GM21717 (cell line): ENCODE results near the gene SNRK.
"Not testable (repeated sequence)": the region's sequence is repeated elsewhere in the genome, so short reads cannot be mapped to it uniquely, and the experiment has no call there.

Experiments
- ATAC-seq: cut with Tn5 transposase; IDR thresholded peaks from one replicate; pipeline ENCODE4 v1.9.1; 2021; ENCODE audit warnings: mild to moderate bottlenecking, moderate library complexity; ENCODE audit not compliant: unreplicated experiment

SNRK gene

DNA sequence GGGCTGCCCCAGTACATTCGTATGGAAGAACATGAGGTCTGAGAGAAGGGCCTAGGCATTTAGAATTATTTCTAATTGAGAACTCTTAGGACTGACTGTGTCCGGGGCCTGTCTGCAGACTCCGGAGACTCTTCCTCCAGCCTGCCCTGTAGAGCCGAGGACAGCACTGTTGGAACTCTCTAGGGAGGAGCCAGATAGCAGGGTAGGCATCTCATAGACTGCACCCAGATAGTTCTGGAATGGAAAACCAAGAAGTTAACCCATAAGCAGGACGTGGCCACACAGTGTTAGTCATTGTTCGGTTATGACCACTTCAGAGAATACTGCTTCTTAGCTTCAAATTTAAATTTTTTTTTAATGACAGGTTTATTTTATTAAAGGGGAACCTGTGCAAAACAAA lies 59.5 kb downstream of the SNRK start:
- no peak for ATAC-seq

DNA sequence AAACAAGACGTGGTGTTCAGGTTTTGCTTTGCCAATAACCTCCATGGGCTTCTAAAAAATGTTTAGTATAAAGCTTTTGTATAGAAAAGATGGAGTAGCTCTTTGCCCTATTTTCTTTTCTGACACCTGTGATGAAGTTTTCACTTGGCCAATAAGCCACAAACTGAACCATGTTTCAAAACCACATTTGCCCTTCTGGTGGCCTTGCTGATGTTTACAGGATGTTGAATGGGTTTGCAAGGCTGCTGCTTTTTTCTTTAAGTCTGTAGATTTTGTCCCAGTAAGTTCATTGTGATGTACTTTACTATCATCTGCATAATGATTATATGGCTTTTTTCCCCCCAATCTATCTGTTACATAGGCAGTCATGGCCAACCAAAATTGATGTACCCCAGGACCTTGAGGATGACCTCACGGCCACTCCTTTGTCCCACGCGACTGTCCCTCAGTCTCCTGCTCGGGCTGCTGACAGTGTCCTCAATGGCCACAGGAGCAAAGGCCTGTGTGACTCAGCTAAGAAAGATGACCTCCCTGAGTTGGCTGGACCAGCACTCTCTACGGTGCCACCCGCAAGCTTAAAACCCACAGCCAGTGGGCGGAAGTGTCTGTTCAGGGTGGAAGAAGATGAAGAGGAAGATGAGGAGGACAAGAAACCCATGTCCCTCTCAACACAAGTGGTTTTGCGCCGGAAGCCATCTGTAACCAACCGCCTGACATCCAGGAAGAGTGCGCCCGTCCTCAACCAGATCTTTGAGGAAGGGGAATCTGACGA lies 60.8 kb downstream of the SNRK start:
- no peak for ATAC-seq

DNA sequence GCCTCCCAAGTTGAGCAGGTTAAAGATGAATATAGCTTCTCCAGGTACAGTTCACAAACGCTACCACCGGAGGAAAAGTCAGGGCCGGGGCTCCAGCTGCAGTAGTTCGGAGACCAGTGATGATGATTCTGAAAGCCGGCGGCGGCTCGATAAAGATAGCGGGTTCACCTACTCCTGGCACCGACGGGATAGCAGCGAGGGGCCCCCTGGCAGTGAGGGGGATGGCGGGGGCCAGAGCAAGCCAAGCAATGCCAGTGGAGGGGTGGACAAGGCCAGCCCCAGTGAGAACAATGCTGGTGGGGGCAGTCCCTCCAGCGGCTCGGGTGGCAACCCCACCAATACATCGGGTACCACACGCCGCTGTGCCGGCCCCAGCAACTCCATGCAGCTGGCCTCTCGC lies 61.4 kb downstream of the SNRK start:
- no peak for ATAC-seq

DNA sequence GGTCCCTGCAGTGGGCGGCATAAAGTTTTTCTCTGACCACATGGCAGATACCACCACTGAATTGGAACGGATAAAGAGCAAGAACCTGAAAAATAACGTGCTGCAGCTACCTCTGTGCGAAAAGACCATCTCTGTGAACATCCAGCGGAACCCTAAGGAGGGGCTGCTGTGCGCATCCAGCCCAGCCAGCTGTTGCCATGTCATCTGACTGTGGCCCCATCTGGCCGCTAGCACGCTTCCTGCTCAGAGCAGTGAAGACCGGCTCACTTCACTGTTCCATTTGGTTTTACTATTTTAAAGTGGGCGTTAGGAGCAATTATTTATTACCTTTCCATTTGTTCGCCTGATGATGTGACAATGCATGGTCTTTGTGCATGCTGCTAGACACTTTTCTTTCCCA lies 62.0 kb downstream of the SNRK start:
- no peak for ATAC-seq

DNA sequence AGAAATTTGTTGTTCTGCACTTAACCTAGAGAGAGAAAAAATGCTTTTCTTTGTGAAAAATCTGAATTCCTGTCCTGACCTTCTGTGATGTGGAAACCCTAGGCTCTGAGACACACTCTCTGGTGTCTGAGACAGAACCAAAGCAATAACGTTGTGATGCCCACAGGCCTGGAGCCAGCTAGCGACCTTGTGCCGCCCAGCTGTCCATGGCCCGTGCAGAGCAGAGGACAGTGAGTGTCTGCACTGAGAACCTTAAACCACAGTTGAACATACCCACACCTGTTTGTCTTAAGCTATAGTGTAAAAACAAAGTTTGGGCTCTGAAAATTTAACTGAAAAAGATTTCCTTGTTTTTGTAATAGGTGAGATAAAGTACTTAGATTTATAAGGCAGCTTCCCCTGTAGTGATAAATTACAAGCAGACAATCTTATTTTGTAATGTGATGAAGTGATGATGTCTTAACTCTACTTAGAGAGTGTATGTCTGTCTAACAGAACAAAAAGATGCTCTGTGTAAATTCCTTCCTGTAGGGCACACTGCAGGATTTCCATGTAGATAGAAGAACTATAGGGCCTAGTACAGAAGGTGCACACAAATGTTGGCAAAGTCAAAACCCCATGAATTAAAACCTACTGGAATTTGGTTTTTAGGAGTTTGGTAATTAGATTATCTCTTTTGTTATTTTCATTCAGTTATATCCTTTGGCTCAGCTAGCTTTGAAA lies 62.7 kb downstream of the SNRK start:
- no peak for ATAC-seq

DNA sequence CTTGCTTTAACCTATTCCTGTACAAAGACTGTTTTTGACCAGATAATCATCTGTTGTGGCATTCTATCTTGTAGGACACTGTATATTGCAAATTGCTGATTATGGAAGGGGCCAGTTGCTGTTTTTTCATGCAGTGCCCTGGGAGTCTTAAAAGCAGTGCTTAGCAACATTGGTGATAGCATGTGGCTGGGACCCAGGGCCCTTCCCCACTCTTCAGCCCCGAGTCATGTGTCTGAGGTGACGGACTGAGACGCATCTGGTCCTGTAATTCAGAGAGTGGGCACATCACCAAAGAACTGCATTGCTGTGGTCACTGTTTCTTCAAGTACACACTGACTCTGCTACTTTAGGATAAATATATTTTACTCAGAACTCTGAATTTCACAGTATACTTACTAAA lies 63.4 kb downstream of the SNRK start:
- no peak for ATAC-seq

DNA sequence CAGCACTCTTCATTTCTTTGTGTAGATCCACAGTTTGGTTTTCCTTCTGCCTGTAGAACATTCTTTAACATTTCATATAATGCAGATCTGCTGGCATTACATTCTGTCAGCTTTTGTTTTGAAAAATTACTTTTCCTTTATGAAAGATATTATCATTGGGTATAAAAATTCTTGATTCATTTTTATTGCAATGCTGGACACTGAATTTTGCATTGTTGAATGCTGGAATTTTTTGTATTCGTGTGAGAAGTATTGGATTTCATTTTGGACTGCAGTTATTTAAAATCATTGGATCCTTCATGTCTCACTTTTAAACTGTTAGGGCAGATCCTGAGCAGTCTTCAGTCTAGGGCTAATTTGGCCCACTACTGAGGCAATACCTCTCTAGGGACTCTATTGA lies 67.1 kb downstream of the SNRK start:
- no peak for ATAC-seq

DNA sequence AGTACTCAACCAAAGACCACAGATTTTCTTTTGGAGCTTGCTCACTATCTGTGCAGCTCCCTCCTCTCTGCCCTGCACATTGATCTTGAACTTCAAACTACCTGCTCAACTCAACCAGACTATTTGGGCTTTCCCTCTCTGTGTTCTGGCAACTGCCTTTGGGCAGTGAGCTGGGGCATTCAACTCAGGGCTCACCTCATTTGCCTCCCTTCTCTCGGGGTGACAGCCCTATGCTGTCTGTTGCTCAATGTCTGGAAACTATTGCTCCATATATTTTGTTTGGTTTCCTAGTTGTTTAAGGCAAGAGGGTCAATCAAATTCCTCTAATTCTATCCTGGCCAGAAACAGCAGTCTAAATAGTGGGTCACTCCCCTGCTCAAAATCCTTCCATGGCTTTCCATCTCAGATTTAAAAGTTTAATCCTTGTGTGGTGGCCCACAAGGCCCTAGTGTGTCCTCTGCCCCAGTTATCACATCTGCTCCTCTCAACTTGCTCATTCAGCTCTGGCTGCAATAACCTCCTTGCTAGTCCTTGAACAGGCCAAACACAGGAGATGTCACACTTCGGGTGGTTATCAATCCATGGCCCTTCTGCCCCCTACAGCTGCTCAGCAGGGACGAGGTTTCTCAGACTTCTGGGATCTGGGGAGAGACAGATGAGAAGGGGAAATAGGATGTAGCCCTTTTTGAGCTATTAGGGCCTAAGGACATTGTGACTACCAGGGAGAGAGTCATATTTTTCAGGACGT lies 67.8 kb downstream of the SNRK start:
- no peak for ATAC-seq

DNA sequence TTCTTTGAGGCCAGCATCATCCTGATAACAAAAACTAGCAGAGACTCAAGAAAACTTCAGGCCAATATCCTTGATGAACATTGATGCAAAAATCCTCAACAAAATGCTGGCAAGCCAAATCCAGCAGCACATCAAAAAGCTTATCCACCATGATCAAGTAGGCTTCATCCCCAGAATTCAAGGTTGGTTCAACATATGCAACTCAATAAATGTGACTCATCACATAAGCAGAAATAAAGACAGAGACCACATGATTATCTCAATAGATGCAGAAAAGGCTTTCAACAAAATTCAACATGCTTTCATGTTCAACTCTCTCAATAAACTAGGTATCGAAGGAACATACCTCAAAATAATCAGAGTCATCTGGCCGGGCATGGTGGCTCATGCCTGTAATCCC lies 69.7 kb downstream of the SNRK start:
- not testable (repeated sequence) for ATAC-seq

DNA sequence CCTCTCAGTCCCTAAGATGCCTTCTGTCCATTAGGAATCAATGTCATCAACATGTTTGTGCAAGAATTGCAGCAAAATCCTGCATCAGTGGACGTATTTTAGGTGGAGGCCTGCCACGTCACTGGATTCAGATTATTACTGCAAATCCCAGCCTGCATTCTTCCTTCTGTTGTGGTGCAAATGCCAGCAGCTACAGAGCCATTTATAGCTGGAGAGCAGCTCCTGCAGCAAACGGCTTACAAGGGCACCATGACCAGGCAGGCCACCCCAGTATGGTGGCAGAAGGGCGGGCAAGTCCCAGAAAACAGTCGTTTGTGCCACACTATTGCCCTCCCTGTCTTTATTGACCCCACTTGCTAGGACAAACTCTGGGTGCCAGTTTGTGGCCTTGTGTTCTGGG lies 74.7 kb downstream of the SNRK start:
- no peak for ATAC-seq

DNA sequence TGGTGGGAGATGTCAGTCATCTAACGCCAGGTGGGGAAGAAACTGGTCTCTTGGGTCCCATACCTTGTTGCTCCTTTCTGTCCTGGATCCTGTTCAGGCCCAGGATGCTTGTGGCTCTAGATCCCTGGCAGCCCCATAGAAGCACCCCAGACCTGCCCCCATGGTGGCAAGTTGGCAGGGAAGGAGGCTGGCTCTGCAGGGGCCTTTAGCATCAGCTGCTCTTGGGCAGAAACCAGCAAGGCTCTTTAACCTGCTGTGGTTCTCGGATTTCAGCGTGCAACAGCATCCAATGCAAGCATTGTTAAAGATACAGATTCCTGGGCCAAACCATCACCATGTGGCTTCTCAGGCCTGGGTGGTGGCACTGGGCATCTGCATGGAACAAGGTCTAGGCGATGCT lies 75.8 kb downstream of the SNRK start:
- no peak for ATAC-seq

DNA sequence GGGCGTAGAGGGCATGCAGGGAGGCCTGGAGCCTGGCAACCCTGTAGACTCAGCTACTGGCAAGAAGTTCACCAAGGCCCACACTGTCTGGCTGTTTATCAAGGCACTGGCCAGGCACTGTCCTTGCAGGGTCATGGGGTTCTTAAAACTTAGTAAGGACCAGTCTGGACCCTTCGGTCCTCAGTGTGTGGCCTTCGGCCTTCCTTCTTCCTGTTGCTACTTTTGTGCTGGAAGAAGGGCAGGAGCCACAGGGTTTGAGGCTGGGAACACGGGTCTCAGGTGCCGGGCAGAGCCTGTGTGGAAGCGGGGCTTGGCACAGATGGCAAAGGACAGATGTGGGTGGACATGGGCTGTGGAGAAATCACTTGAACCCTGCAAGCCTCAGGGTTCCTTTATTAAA lies 76.6 kb downstream of the SNRK start:
- ATAC-seq, result no peak

DNA sequence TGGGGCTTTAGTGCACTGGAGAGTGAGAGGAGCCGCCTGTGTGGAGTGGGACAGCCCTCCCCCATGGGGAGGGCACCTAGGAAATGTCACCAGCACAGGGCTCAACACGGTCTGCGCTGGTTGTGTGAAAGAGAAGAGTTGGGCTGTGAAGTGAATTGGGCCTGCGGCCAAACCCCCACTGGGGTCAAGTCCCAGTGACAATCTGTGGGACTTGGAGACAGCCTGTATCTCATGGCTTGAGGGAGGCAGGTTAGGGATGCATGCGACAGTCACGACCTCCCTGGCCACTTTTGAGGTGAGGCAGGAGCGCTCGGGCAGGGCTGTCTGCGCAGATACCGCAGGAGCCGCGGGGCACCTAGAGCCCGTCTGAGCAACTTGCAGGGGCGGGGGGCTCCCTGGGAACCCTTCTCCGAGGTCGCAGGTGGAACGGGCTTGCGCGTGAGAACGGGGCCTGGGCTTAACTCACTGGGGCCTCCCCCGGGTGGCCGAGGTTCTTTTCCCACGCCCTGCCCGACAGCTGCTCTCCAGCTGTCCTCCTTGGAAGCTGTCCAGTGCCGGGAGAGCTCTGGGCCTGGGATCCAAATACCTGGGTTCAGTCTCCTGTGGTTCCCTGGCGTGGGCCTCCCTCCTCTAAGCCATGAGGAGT lies 77.4 kb downstream of the SNRK start:
- no peak for ATAC-seq

DNA sequence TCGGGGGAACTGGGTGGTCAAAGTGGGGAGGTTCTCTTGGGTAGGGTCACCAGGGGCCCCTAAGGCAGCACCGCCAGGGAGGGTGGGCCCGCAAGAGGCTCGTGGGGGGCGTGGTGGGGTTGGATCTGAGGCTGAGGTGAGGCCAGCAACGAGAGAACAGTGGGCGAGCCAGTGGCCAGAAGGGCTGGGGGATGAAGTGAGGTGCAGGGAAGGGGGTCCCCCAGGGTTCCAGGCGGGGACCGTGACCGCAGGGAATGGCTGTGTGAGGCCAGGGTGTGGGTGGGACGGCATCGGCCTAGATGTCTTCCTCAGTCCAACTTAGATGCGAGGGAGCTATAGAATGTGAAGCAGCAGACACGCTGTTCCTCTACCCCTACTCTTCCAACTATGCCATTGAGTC lies 78.2 kb downstream of the SNRK start:
- no peak for ATAC-seq

DNA sequence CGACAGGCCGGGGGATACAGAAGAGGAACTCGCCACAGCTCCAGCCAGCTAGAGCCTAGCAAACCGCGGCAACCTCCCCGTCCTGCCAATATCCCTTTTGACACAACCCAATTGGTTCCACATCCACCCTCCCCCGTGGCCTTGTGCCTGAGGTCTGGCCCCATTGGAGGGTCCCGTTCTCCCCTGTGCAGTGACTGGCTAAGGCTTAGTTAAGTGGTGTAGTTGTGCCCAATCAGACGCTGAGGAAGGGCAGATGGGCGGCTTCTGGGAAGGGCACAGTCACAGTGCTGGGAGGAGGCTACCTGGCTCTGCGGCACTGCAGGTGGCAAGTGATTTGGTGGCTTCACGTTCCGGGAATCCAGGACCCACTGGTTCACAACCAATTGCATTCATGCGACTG lies 78.6 kb downstream of the SNRK start:
- no peak for ATAC-seq

DNA sequence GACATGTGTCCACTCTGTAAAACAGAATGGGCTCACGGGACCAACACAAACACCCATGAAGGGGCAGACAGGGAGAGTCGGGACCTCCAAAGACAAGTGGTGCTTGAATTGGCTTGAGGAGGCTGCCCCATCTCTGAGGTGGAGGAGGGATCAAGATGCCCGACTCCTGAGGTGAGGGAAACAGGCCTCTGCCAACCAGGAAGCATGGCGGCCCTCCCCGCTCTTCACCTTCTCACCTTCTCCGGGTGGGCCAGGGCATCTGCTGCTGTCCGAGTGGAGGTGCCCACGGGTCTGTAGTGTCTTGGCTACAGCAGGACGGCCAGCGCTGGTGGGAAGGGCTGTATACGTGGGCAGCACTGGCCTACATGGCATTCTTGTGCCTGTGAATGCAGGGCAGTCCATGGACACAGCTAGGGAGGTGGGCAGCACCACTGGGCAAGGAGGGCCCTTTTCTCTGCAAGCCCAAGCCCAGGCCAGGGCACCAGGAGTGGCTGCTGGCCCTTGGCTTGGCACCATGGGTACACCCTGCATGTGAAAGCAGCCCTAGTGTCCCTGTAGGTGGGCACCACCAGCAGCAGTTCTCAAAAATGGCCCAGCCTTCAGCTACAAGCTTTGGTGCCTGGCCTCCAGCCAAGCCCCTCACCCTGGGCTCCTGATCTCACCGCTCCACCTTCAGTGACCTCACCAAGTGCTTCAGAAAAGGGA lies 79.4 kb downstream of the SNRK start:
- no peak for ATAC-seq

DNA sequence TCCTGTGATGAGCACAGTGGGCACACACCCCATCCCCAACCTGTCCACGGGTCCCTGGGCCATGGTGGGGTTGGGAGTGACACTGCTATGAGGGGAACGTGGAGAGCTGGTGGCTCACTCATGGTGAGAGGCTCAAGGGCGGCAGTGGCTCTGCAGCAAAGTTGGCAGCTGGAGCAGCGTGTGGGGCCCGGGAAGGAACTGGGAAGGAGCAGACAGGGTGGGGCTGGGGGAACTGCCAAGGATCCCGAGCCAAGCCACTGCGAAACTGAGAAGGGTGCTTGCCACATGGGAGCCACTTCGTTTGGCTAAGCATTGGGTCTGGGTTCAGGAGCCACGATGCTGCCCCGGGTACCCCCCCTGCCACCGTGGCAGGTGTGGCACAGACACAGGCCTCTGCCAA lies 80.1 kb downstream of the SNRK start:
- ATAC-seq, result no peak

DNA sequence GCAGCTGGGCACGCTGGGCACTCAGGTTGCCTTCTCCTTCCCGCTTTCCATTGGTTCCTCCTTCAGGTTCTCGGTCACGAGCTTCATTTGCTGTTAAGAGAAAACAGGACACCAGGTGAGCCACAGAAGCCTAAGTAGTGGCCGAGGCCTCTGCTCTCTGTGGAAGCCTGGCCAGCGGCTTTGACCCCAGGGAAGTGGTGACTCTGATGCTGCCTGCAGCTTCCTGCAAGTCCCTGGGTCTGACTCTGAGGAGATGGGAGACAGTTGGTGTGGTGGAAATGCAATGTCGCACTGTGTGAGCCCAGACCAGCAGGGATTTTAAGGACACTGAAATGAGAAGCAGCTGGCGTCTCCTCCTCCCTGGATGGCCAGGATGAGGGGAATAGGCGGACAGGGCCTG lies 80.5 kb downstream of the SNRK start:
- ATAC-seq, result no peak

DNA sequence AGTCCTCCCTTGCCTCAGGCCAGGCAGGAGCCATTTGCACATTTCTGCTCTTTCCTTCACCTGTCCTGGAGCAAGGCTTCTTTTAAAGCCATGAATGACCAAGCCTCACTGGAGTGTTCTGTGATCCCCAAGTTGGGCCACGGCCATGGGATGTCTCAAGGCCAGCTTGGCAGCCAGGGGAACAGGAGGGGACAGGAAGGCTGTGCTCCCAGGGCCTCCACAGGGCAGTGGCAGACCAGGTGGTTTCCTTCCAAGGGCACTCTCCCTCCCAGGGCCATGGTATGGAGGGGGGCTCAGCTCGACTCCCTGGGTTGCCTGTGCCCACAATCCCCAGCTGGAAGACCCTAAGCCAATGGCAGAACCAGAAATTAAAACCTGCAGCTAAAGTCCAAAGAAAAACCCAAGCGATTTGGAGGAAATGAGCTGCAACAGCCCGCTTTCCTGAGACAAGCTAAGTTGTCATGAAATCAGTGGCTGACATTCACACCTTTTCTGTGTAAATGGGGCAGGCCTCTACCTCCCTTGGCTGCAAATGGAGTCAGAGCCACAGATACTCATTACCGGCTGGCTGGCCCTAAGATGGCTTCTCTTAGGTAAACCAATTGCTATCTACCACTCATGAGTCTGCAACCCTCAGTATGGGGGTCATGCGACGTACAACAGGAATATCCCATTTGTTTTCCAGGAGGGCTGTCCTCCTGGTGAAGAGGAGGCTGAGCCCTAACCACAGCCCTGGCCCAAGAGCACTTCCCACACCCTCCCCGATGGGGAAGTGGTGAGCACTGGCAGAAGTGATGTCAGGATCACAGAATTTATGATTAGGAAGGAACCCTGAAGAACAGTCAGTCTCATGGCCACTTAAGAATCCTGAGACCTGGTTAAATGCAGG lies 83.3 kb downstream of the SNRK start:
- no peak for ATAC-seq
